ENCODE data around the gene ABCG1.

DNA sequence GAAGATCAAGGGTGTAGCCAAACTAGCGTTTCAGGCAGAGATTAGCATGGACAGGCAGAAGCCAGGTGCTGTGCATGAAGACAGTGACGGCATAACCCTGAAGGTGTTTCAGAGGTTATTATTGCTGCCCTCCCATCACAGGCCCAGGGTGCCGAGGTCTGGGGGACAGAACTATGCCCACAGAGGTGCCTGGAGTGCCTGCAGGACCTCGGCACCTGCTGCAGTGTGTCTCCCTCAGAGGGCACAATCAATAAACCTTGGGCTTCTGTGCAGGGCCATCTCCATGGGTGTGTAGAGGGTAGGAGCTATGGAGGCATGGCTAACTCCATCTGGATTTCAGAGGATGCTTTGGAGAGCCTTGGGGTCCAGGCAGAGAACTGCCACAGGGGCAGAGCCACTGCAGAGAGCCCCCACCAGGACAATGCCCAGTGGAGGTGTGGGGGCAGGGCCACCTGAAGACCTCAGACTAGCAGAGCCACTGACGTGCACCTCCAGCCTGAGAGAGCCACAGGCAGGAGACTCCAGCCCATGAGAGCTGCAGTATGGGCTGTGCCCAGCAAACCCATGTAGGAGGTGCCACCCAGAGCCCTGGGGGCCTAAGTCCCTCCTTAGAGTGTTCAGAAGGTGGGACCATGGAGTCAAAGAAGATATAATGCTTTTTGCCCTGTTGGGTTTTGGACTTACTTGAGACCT lies 5.7 kb upstream of the ABCG1 start:
- TF ChIP-seq, protein P1, sequence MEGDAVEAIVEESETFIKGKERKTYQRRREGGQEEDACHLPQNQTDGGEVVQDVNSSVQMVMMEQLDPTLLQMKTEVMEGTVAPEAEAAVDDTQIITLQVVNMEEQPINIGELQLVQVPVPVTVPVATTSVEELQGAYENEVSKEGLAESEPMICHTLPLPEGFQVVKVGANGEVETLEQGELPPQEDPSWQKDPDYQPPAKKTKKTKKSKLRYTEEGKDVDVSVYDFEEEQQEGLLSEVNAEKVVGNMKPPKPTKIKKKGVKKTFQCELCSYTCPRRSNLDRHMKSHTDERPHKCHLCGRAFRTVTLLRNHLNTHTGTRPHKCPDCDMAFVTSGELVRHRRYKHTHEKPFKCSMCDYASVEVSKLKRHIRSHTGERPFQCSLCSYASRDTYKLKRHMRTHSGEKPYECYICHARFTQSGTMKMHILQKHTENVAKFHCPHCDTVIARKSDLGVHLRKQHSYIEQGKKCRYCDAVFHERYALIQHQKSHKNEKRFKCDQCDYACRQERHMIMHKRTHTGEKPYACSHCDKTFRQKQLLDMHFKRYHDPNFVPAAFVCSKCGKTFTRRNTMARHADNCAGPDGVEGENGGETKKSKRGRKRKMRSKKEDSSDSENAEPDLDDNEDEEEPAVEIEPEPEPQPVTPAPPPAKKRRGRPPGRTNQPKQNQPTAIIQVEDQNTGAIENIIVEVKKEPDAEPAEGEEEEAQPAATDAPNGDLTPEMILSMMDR (IDR thresholded peaks at IDR 0.05; ENCODE audit: low read length), result no peak
- TF ChIP-seq EZH2phosphoT487 (IDR thresholded peaks at IDR 0.05; ENCODE audit: low read length) (no peak), EZH2 (optimal IDR thresholded peaks at IDR 0.05; ENCODE audit: low read depth, low read length) (no peak)
